ENCODE results near the gene TMEM253.
A peak's percentile ranks its signal among the peaks of the same experiment; 100 is the strongest.

Gene TMEM253

GRCh38 chr14:21084998-21085853 lies 15.6 kb upstream of the TMEM253 start:
- Histone ChIP-seq H3K27me3 (replicated peaks; ENCODE audit: control insufficient read depth, insufficient read depth, low read length) (no peaks in the 10 kb centered on the region), H3K4me1 (ENCODE audit: control insufficient read depth, insufficient read depth, low read length) (peaks cover 33% of the 10 kb centered on the region), H3K36me3 (ENCODE audit: control insufficient read depth, insufficient read depth, low read length, severe bottlenecking) (peaks cover 83% of the 10 kb centered on the region), H3K9ac (ENCODE audit: low read length) (peak overlapping the region; percentile 14), H3K9me3 (ENCODE audit: control insufficient read depth, low read length) (no peaks in the 10 kb centered on the region), H3K4me3 (ENCODE audit: low read length) (no peak overlapping the region)
- DNase-seq (ENCODE audit: low read depth): peak; percentile 87

- DNase-seq (ENCODE audit: low read depth): no peak
- Histone ChIP-seq H3K4me1 (ENCODE audit: control insufficient read depth, insufficient read depth, low read length) (peaks cover 33% of the 10 kb centered on the region), H3K27me3 (replicated peaks; ENCODE audit: control insufficient read depth, insufficient read depth, low read length) (no peaks in the 10 kb centered on the region), H3K9ac (ENCODE audit: low read length) (no peak overlapping the region), H3K4me3 (ENCODE audit: low read length) (no peak overlapping the region), H3K36me3 (ENCODE audit: control insufficient read depth, insufficient read depth, low read length, severe bottlenecking) (peaks cover 81% of the 10 kb centered on the region), H3K9me3 (ENCODE audit: control insufficient read depth, low read length) (no peaks in the 10 kb centered on the region)
These were observed 14.0 kb upstream of the TMEM253 start for GRCh38 chr14:21086908-21087293.

GRCh38 chr14:21087294-21088091 lies 13.4 kb upstream of the TMEM253 start:
- no peak overlapping the region for H3K4me3 ChIP-seq (ENCODE audit: low read length)
- H3K9ac ChIP-seq (ENCODE audit: low read length): no peak overlapping the region
- no peaks in the 10 kb centered on the region for H3K27me3 ChIP-seq (replicated peaks; ENCODE audit: control insufficient read depth, insufficient read depth, low read length)
- peaks cover 75% of the 10 kb centered on the region for H3K36me3 ChIP-seq (ENCODE audit: control insufficient read depth, insufficient read depth, low read length, severe bottlenecking)
- peak; percentile 89 for DNase-seq (ENCODE audit: low read depth)
- H3K4me1 ChIP-seq (ENCODE audit: control insufficient read depth, insufficient read depth, low read length): peaks cover 33% of the 10 kb centered on the region
- H3K9me3 ChIP-seq (ENCODE audit: control insufficient read depth, low read length): no peaks in the 10 kb centered on the region

- Histone ChIP-seq H3K27me3 (replicated peaks; ENCODE audit: control insufficient read depth, insufficient read depth, low read length) (no peaks in the 10 kb centered on the region), H3K9me3 (ENCODE audit: control insufficient read depth, low read length) (no peaks in the 10 kb centered on the region), H3K36me3 (ENCODE audit: control insufficient read depth, insufficient read depth, low read length, severe bottlenecking) (peaks cover 68% of the 10 kb centered on the region), H3K4me3 (ENCODE audit: low read length) (no peak overlapping the region), H3K4me1 (ENCODE audit: control insufficient read depth, insufficient read depth, low read length) (peaks cover 30% of the 10 kb centered on the region), H3K9ac (ENCODE audit: low read length) (no peak overlapping the region)
- DNase-seq (ENCODE audit: low read depth): no peak
These were observed 12.2 kb upstream of the TMEM253 start for GRCh38 chr14:21088687-21089086.

GRCh38 chr14:21089271-21089670 lies 11.6 kb upstream of the TMEM253 start:
- no peak overlapping the region for H3K9ac ChIP-seq (ENCODE audit: low read length)
- H3K4me1 ChIP-seq (ENCODE audit: control insufficient read depth, insufficient read depth, low read length): peaks cover 27% of the 10 kb centered on the region
- no peaks in the 10 kb centered on the region for H3K27me3 ChIP-seq (replicated peaks; ENCODE audit: control insufficient read depth, insufficient read depth, low read length)
- H3K9me3 ChIP-seq (ENCODE audit: control insufficient read depth, low read length): no peaks in the 10 kb centered on the region
- DNase-seq (ENCODE audit: low read depth): no peak
- H3K36me3 ChIP-seq (ENCODE audit: control insufficient read depth, insufficient read depth, low read length, severe bottlenecking): peaks cover 63% of the 10 kb centered on the region
- H3K4me3 ChIP-seq (ENCODE audit: low read length): no peak overlapping the region

- no peaks in the 10 kb centered on the region for H3K27me3 ChIP-seq (replicated peaks; ENCODE audit: control insufficient read depth, insufficient read depth, low read length)
- H3K4me1 ChIP-seq (ENCODE audit: control insufficient read depth, insufficient read depth, low read length): peaks cover 21% of the 10 kb centered on the region
- no peak overlapping the region for H3K9ac ChIP-seq (ENCODE audit: low read length)
- DNase-seq (ENCODE audit: low read depth): no peak
- peaks cover 57% of the 10 kb centered on the region for H3K36me3 ChIP-seq (ENCODE audit: control insufficient read depth, insufficient read depth, low read length, severe bottlenecking)
- no peak overlapping the region for H3K4me3 ChIP-seq (ENCODE audit: low read length)
- no peaks in the 10 kb centered on the region for H3K9me3 ChIP-seq (ENCODE audit: control insufficient read depth, low read length)
These were observed 11.0 kb upstream of the TMEM253 start for GRCh38 chr14:21089877-21090193.

GRCh38 chr14:21090194-21090939 lies 10.5 kb upstream of the TMEM253 start:
- Histone ChIP-seq H3K4me1 (ENCODE audit: control insufficient read depth, insufficient read depth, low read length) (peaks cover 16% of the 10 kb centered on the region), H3K27me3 (replicated peaks; ENCODE audit: control insufficient read depth, insufficient read depth, low read length) (no peaks in the 10 kb centered on the region), H3K9ac (ENCODE audit: low read length) (no peak overlapping the region), H3K36me3 (ENCODE audit: control insufficient read depth, insufficient read depth, low read length, severe bottlenecking) (peaks cover 54% of the 10 kb centered on the region), H3K4me3 (ENCODE audit: low read length) (no peak overlapping the region), H3K9me3 (ENCODE audit: control insufficient read depth, low read length) (no peaks in the 10 kb centered on the region)
- peak; percentile 41 for DNase-seq (ENCODE audit: low read depth)

- Histone ChIP-seq H3K36me3 (ENCODE audit: control insufficient read depth, insufficient read depth, low read length, severe bottlenecking) (peaks cover 46% of the 10 kb centered on the region), H3K9me3 (ENCODE audit: control insufficient read depth, low read length) (no peaks in the 10 kb centered on the region), H3K4me1 (ENCODE audit: control insufficient read depth, insufficient read depth, low read length) (peaks cover 12% of the 10 kb centered on the region), H3K9ac (ENCODE audit: low read length) (no peak overlapping the region), H3K4me3 (ENCODE audit: low read length) (no peak overlapping the region), H3K27me3 (replicated peaks; ENCODE audit: control insufficient read depth, insufficient read depth, low read length) (no peaks in the 10 kb centered on the region)
- DNase-seq (ENCODE audit: low read depth): no peak
These were observed 9.8 kb upstream of the TMEM253 start for GRCh38 chr14:21090940-21091663.

GRCh38 chr14:21091821-21092272 lies 9.0 kb upstream of the TMEM253 start:
- no peak overlapping the region for H3K4me3 ChIP-seq (ENCODE audit: low read length)
- peak overlapping the region; percentile 25 for H3K9ac ChIP-seq (ENCODE audit: low read length)
- no peaks in the 10 kb centered on the region for H3K27me3 ChIP-seq (replicated peaks; ENCODE audit: control insufficient read depth, insufficient read depth, low read length)
- H3K4me1 ChIP-seq (ENCODE audit: control insufficient read depth, insufficient read depth, low read length): peaks cover 18% of the 10 kb centered on the region
- no peak for DNase-seq (ENCODE audit: low read depth)
- no peaks in the 10 kb centered on the region for H3K9me3 ChIP-seq (ENCODE audit: control insufficient read depth, low read length)
- peaks cover 39% of the 10 kb centered on the region for H3K36me3 ChIP-seq (ENCODE audit: control insufficient read depth, insufficient read depth, low read length, severe bottlenecking)

- Histone ChIP-seq H3K4me1 (ENCODE audit: control insufficient read depth, insufficient read depth, low read length) (peaks cover 17% of the 10 kb centered on the region), H3K27me3 (replicated peaks; ENCODE audit: control insufficient read depth, insufficient read depth, low read length) (no peaks in the 10 kb centered on the region), H3K36me3 (ENCODE audit: control insufficient read depth, insufficient read depth, low read length, severe bottlenecking) (peaks cover 34% of the 10 kb centered on the region), H3K4me3 (ENCODE audit: low read length) (no peak overlapping the region), H3K9ac (ENCODE audit: low read length) (peak overlapping the region; percentile 25), H3K9me3 (ENCODE audit: control insufficient read depth, low read length) (no peaks in the 10 kb centered on the region)
- DNase-seq (ENCODE audit: low read depth): peak; percentile 80
These were observed 8.4 kb upstream of the TMEM253 start for GRCh38 chr14:21092273-21093011.
